HepG2 (cell line): ENCODE measurements around the gene PTPRM.

ENCODE experiments used
- EP300 ChIP-seq, 3 experiments: sonication (generic) in 1 of 3; formaldehyde crosslinking in 1 of 3; IDR thresholded peaks; 2 replicates each; pipeline versions ENCODE4 v1.5.1 to v1.6.1; 2011 to 2020; ENCODE audit warnings: low read depth in 2 of 3, low read length in 2 of 3, borderline replicate concordance in 1 of 3, improper control_type of control experiment in 1 of 3, mild to moderate bottlenecking in 1 of 3, missing genetic modification reagents in 1 of 3, moderate library complexity in 1 of 3
- EZH2 ChIP-seq: conservative IDR thresholded peaks from 2 replicates; pipeline ENCODE4 v1.6.1; 2012; ENCODE audit warnings: mild to moderate bottlenecking, low read depth, low read length, moderate library complexity
- POLR2AphosphoS5 ChIP-seq: IDR thresholded peaks from 2 replicates; pipeline ENCODE4 v1.6.1; 2012; ENCODE audit warnings: low read depth, low read length
- ZNF740 ChIP-seq: sonication (generic); formaldehyde crosslinking; IDR thresholded peaks from 2 replicates; pipeline ENCODE4 v1.4.0; 2020; ENCODE audit warnings: missing genetic modification reagents
- TF ChIP-seq, protein P1 (sequence below), 2 experiments: sonication (generic) in 1 of 2; formaldehyde crosslinking in 1 of 2; IDR thresholded peaks; 2 replicates each; pipeline versions ENCODE4 v1.4.0 to v1.6.1; 2016 to 2020; ENCODE audit warnings: borderline replicate concordance in 1 of 2, low read depth in 1 of 2, mild to moderate bottlenecking in 1 of 2, missing genetic modification reagents in 1 of 2

DNA sequence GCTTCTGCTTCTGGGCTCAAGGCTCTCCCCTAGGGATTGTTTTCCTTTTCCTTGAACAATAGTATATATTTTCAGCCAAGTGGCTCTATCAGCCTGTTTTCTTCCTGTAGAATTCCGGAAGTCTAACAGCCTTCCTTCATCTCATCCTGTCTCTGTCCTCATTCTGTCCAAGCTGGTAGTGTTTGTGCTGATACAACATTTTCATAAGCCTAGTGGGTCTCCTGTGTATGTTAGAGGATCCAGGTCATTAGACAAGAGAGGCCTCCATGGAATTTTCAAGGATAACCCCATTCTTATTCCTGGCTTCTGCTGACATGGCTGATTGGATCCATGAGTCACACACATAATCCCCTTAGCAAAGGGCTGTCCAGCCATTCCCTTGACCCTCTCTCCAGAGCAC is 467.6 kb downstream of the PTPRM start:
- TF ChIP-seq, protein P1, sequence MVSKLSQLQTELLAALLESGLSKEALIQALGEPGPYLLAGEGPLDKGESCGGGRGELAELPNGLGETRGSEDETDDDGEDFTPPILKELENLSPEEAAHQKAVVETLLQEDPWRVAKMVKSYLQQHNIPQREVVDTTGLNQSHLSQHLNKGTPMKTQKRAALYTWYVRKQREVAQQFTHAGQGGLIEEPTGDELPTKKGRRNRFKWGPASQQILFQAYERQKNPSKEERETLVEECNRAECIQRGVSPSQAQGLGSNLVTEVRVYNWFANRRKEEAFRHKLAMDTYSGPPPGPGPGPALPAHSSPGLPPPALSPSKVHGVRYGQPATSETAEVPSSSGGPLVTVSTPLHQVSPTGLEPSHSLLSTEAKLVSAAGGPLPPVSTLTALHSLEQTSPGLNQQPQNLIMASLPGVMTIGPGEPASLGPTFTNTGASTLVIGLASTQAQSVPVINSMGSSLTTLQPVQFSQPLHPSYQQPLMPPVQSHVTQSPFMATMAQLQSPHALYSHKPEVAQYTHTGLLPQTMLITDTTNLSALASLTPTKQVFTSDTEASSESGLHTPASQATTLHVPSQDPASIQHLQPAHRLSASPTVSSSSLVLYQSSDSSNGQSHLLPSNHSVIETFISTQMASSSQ (IDR thresholded peaks at IDR 0.05; ENCODE audit: low read depth), result no peak
- TF ChIP-seq, protein P1 (CRISPR knock-in tag; IDR thresholded peaks at IDR 0.05; ENCODE audit: borderline replicate concordance), result no peak
- no peak for TF ChIP-seq EZH2
- no peak for TF ChIP-seq POLR2AphosphoS5
- no peak for TF ChIP-seq ZNF740 (CRISPR knock-in tag)
- no peak for TF ChIP-seq EP300 (IDR thresholded peaks at IDR 0.05; ENCODE audit: low read depth in 2 of 2, low read length in 2 of 2)
- no peak for TF ChIP-seq EP300 (CRISPR knock-in tag; IDR thresholded peaks at IDR 0.05; ENCODE audit: borderline replicate concordance)
